HEK293 (cell line): ENCODE measurements around the gene SLC39A11.

Experiments used
- CTCF ChIA-PET: fragments of 350-600 bp; formaldehyde crosslinking; extraction: SDS; loops from one replicate; lab custom pipeline; 2021; ENCODE audit warnings: antibody characterized with exemption; lab: Yijun Ruan, JAX
- POLR2A ChIA-PET: fragments of 300-600 bp; formaldehyde crosslinking; extraction: SDS; loops from one replicate; lab custom pipeline; 2020; ENCODE audit warnings: antibody characterized with exemption, inconsistent platforms; lab: Yijun Ruan, JAX
- H3K27ac ChIP-seq: fragments of 200-500 bp; sonication (Bioruptor generic); 2 replicates; pipeline ENCODE4 v1.5.1; 2014; ENCODE audit warnings: low read depth, low read length, control low read depth, inconsistent platforms; ENCODE audit errors: extremely low read depth
- H3K36me3 ChIP-seq, 2 experiments: fragments of 200-500 bp in 1 of 2; sonication (Bioruptor generic) in 1 of 2; 1 replicate in 1 of 2; 2 replicates in 1 of 2; pipeline ENCODE4 v1.5.1; 2014 to 2017; ENCODE audit warnings: inconsistent platforms in 2 of 2, low read length in 2 of 2; ENCODE audit not compliant: control insufficient read depth in 2 of 2, insufficient read depth in 1 of 2
- H3K4me1 ChIP-seq: fragments of 200-500 bp; sonication (Bioruptor generic); 2 replicates; pipeline ENCODE4 v1.5.1; 2014; ENCODE audit warnings: mild to moderate bottlenecking, low read length, inconsistent platforms; ENCODE audit not compliant: control insufficient read depth, insufficient read depth
- H3K4me3 ChIP-seq: 2 replicates; pipeline ENCODE4 v1.5.1; 2011; ENCODE audit warnings: low read depth, mild to moderate bottlenecking, control low read depth, low read length, moderate library complexity
- H3K9me3 ChIP-seq: fragments of 200-500 bp; sonication (Bioruptor generic); 2 replicates; pipeline ENCODE4 v1.5.1; 2014; ENCODE audit warnings: low read depth, low read length, inconsistent platforms; ENCODE audit not compliant: control insufficient read depth, insufficient read depth
- GFI1B ChIP-seq: fragments of 450-650 bp; formaldehyde crosslinking; IDR thresholded peaks from 2 replicates; pipeline ENCODE4 v1.5.1; 2016; ENCODE audit warnings: missing biosample characterization, missing genetic modification characterization
- HOXC10 ChIP-seq: sonication (generic); formaldehyde crosslinking; IDR thresholded peaks from 2 replicates; pipeline ENCODE4 v1.8.1; 2023; ENCODE audit warnings: mild to moderate bottlenecking, missing genetic modification reagents
- PRDM6 ChIP-seq: fragments of 450-650 bp; formaldehyde crosslinking; IDR thresholded peaks from 2 replicates; pipeline ENCODE4 v1.5.1; 2017; ENCODE audit warnings: missing biosample characterization, missing genetic modification characterization
- SALL2 ChIP-seq: fragments of 450-650 bp; formaldehyde crosslinking; IDR thresholded peaks from 2 replicates; pipeline ENCODE4 v1.5.0; 2017; ENCODE audit warnings: missing biosample characterization, mild to moderate bottlenecking, missing genetic modification characterization, borderline replicate concordance
- WT1 ChIP-seq: fragments of 450-650 bp; formaldehyde crosslinking; IDR thresholded peaks from 2 replicates; pipeline ENCODE4 v1.5.1; 2016; ENCODE audit warnings: missing biosample characterization, missing genetic modification characterization
- ZBTB21 ChIP-seq: fragments of 450-650 bp; formaldehyde crosslinking; IDR thresholded peaks from 2 replicates; pipeline ENCODE4 v1.5.1; 2017; ENCODE audit warnings: missing biosample characterization, missing genetic modification characterization
- ZBTB26 ChIP-seq: fragments of 450-650 bp; formaldehyde crosslinking; optimal IDR thresholded peaks from 2 replicates; pipeline ENCODE3; 2016; ENCODE audit warnings: missing biosample characterization, mild to moderate bottlenecking, missing genetic modification characterization
- ZFP69B ChIP-seq: fragments of 450-650 bp; formaldehyde crosslinking; IDR thresholded peaks from 2 replicates; pipeline ENCODE4 v1.5.1; 2016; ENCODE audit warnings: missing biosample characterization, missing genetic modification characterization
- ZNF121 ChIP-seq: fragments of 450-650 bp; formaldehyde crosslinking; IDR thresholded peaks from 2 replicates; pipeline ENCODE4 v1.5.1; 2016; ENCODE audit warnings: missing biosample characterization, missing genetic modification characterization
- ZNF140 ChIP-seq: fragments of 450-650 bp; formaldehyde crosslinking; IDR thresholded peaks from 2 replicates; pipeline ENCODE4 v1.5.1; 2016; ENCODE audit warnings: missing biosample characterization, missing genetic modification characterization
- ZNF18 ChIP-seq: fragments of 450-650 bp; formaldehyde crosslinking; IDR thresholded peaks from 2 replicates; pipeline ENCODE4 v1.5.1; 2016; ENCODE audit warnings: missing biosample characterization, missing genetic modification characterization
- ZNF48 ChIP-seq: fragments of 450-650 bp; formaldehyde crosslinking; IDR thresholded peaks from 2 replicates; pipeline ENCODE4 v1.5.1; 2016; ENCODE audit warnings: missing biosample characterization, missing genetic modification characterization
- ZNF514 ChIP-seq: fragments of 450-650 bp; formaldehyde crosslinking; IDR thresholded peaks from 2 replicates; pipeline ENCODE4 v1.5.1; 2016; ENCODE audit warnings: missing biosample characterization, missing genetic modification characterization
- ZNF530 ChIP-seq: fragments of 450-650 bp; formaldehyde crosslinking; IDR thresholded peaks from 2 replicates; pipeline ENCODE4 v1.5.1; 2016; ENCODE audit warnings: low read depth, missing biosample characterization, missing genetic modification characterization
- ZNF548 ChIP-seq: fragments of 450-650 bp; formaldehyde crosslinking; IDR thresholded peaks from 2 replicates; pipeline ENCODE4 v1.5.1; 2016; ENCODE audit warnings: missing biosample characterization, missing genetic modification characterization
- ZNF561 ChIP-seq: fragments of 450-650 bp; IDR thresholded peaks from 2 replicates; pipeline ENCODE4 v1.5.1; 2018; ENCODE audit warnings: missing biosample characterization, missing genetic modification characterization, borderline replicate concordance
- ZNF580 ChIP-seq: fragments of 450-650 bp; formaldehyde crosslinking; IDR thresholded peaks from 2 replicates; pipeline ENCODE4 v1.5.1; 2016; ENCODE audit warnings: missing biosample characterization, missing genetic modification characterization
- ZNF596 ChIP-seq: fragments of 450-650 bp; IDR thresholded peaks from 2 replicates; pipeline ENCODE4 v1.5.0; 2018; ENCODE audit warnings: missing biosample characterization, mild to moderate bottlenecking, missing genetic modification characterization, moderate library complexity
- ZNF621 ChIP-seq: fragments of 450-650 bp; formaldehyde crosslinking; IDR thresholded peaks from 2 replicates; pipeline ENCODE4 v1.5.1; 2017; ENCODE audit warnings: missing biosample characterization, missing genetic modification characterization
- ZNF623 ChIP-seq: fragments of 450-650 bp; formaldehyde crosslinking; IDR thresholded peaks from 2 replicates; pipeline ENCODE4 v1.5.1; 2016; ENCODE audit warnings: missing biosample characterization, missing genetic modification characterization
- ZNF664 ChIP-seq: fragments of 450-650 bp; formaldehyde crosslinking; IDR thresholded peaks from 2 replicates; pipeline ENCODE4 v1.5.1; 2016; ENCODE audit warnings: missing biosample characterization, missing genetic modification characterization
- ZNF701 ChIP-seq: fragments of 450-650 bp; formaldehyde crosslinking; IDR thresholded peaks from 2 replicates; pipeline ENCODE4 v1.5.1; 2016; ENCODE audit warnings: missing biosample characterization, missing genetic modification characterization
- ZNF707 ChIP-seq: fragments of 450-650 bp; formaldehyde crosslinking; IDR thresholded peaks from 2 replicates; pipeline ENCODE4 v1.5.1; 2016; ENCODE audit warnings: missing biosample characterization, missing genetic modification characterization
- ZNF747 ChIP-seq: fragments of 450-650 bp; formaldehyde crosslinking; IDR thresholded peaks from 2 replicates; pipeline ENCODE4 v1.5.1; 2016; ENCODE audit warnings: missing biosample characterization, missing genetic modification characterization
- ZNF776 ChIP-seq: fragments of 450-650 bp; formaldehyde crosslinking; IDR thresholded peaks from 2 replicates; pipeline ENCODE4 v1.5.0; 2017; ENCODE audit warnings: missing biosample characterization, missing genetic modification characterization, borderline replicate concordance
- ZNF830 ChIP-seq: fragments of 450-650 bp; IDR thresholded peaks from 2 replicates; pipeline ENCODE4 v1.5.0; 2018; ENCODE audit warnings: missing biosample characterization, missing genetic modification characterization, low read depth, mild to moderate bottlenecking, moderate library complexity
- ZXDB ChIP-seq: fragments of 450-650 bp; formaldehyde crosslinking; IDR thresholded peaks from 2 replicates; pipeline ENCODE4 v1.5.1; 2016; ENCODE audit warnings: missing biosample characterization, missing genetic modification characterization

The SLC39A11 gene

GRCh38 chr17:72643575-72644216 lies 448.8 kb downstream of the SLC39A11 start:
- no peak overlapping the region for H3K4me3 ChIP-seq
- TF ChIP-seq ZNF530 (tag by site-specific recombination) (no peak), ZNF621 (no peak), ZNF596 (tag by site-specific recombination) (no peak), ZNF623 (tag by site-specific recombination) (no peak), ZNF580 (tag by site-specific recombination) (no peak), SALL2 (no peak), ZNF776 (tag by site-specific recombination) (no peak), ZNF121 (tag by site-specific recombination) (no peak), WT1 (tag by site-specific recombination) (no peak), ZNF18 (tag by site-specific recombination) (no peak)
- POLR2A ChIA-PET: no interaction called here
- no peaks in the 10 kb centered on the region for H3K4me1 ChIP-seq
- no peaks in the 10 kb centered on the region for H3K36me3 ChIP-seq
- H3K27ac ChIP-seq: no peak overlapping the region
- no peaks in the 10 kb centered on the region for H3K9me3 ChIP-seq
- CTCF ChIA-PET: interaction anchor here (1.9 kb wide), 1 partner anchor 87 kb away, joined by 9 read pairs; no protein-coding TSS in a partner anchor

GRCh38 chr17:72642720-72643119 lies 449.8 kb downstream of the SLC39A11 start:
- ChIA-PET POLR2A (interaction anchor here (0.9 kb wide), 1 partner anchor 50 kb away, joined by 5 read pairs; no protein-coding TSS in a partner anchor), CTCF (interaction anchor here (0.7 to 1.1 kb wide), 3 partner anchors 82 to 84 kb away, joined by 3 to 5 read pairs (median 3); no protein-coding TSS in a partner anchor)
- TF ChIP-seq PRDM6 (tag by site-specific recombination) (no peak), ZNF514 (tag by site-specific recombination) (no peak), ZNF701 (tag by site-specific recombination) (no peak), HOXC10 (CRISPR knock-in tag) (no peak), ZBTB26 (tag by site-specific recombination) (no peak), ZNF747 (tag by site-specific recombination) (no peak), ZNF548 (no peak), ZNF140 (no peak), ZNF664 (tag by site-specific recombination) (no peak), ZXDB (no peak), GFI1B (tag by site-specific recombination) (no peak), ZNF561 (no peak), ZNF48 (tag by site-specific recombination) (no peak), ZNF707 (tag by site-specific recombination) (no peak), ZBTB21 (tag by site-specific recombination) (no peak), ZFP69B (no peak), ZNF830 (tag by site-specific recombination) (no peak)

More at GRCh38 chr17:72642720-72643119, 449.8 kb downstream of the SLC39A11 start:
- Histone ChIP-seq H3K27ac (no peak overlapping the region), H3K4me1 (no peaks in the 10 kb centered on the region), H3K4me3 (no peak overlapping the region), H3K9me3 (no peaks in the 10 kb centered on the region), H3K36me3 (no peaks in the 10 kb centered on the region)
